Activated naive CD4-positive, alpha-beta T cell (primary cell): Measurements from ENCODE around the gene WNT16.

Source experiments
- DNase-seq, 4 experiments: peaks; one replicate each; lab custom pipeline; 2025; lab: John Stamatoyannopoulos, UW

Gene WNT16

GRCh38 chr7:121344093-121344492, 15.3 kb downstream of the WNT16 start:
- DNase-seq = no peak

GRCh38 chr7:121344497-121344896, 15.7 kb downstream of the WNT16 start:
- DNase-seq = no peak

- no peak for DNase-seq
Observed at GRCh38 chr7:121351682-121352081, 22.9 kb downstream of the WNT16 start.

- DNase-seq = no peak
Observed at GRCh38 chr7:121352323-121352722, 23.5 kb downstream of the WNT16 start.

- no peak for DNase-seq
Observed at GRCh38 chr7:121355574-121355973, 26.8 kb downstream of the WNT16 start.

GRCh38 chr7:121360564-121360963, 31.8 kb downstream of the WNT16 start:
- DNase-seq = no peak

- no peak for DNase-seq
Observed at GRCh38 chr7:121366852-121367431, 38.1 kb downstream of the WNT16 start.

- DNase-seq = no peak
Observed at GRCh38 chr7:121369462-121369861, 40.7 kb downstream of the WNT16 start.

- DNase-seq = no peak
Observed at GRCh38 chr7:121371367-121371766, 42.6 kb downstream of the WNT16 start.

GRCh38 chr7:121371883-121372282, 43.1 kb downstream of the WNT16 start:
- DNase-seq = no peak

GRCh38 chr7:121372376-121373010, 43.7 kb downstream of the WNT16 start:
- DNase-seq = no peak

GRCh38 chr7:121373177-121373576, 44.4 kb downstream of the WNT16 start:
- DNase-seq = no peak

- DNase-seq = no peak
Observed at GRCh38 chr7:121376979-121377378, 48.2 kb downstream of the WNT16 start.

GRCh38 chr7:121379930-121380329, 51.1 kb downstream of the WNT16 start:
- no peak for DNase-seq

- no peak for DNase-seq
Observed at GRCh38 chr7:121382473-121382872, 53.7 kb downstream of the WNT16 start.

GRCh38 chr7:121383235-121383910, 54.6 kb downstream of the WNT16 start:
- no peak for DNase-seq

GRCh38 chr7:121384265-121384664, 55.5 kb downstream of the WNT16 start:
- DNase-seq = no peak

GRCh38 chr7:121385056-121385799, 56.4 kb downstream of the WNT16 start:
- DNase-seq = no peak

GRCh38 chr7:121385800-121386179, 57.0 kb downstream of the WNT16 start:
- DNase-seq = no peak

- no peak for DNase-seq
Observed at GRCh38 chr7:121388950-121389349, 60.1 kb downstream of the WNT16 start.

GRCh38 chr7:121390109-121390508, 61.3 kb downstream of the WNT16 start:
- DNase-seq = no peak

GRCh38 chr7:121390617-121391016, 61.8 kb downstream of the WNT16 start:
- peak in 1 of 4 experiments; percentile 17 for DNase-seq
